HK-2 (cell line): ENCODE data around the gene SERPINB7.
"Not testable (repeated sequence)": the region's sequence is repeated elsewhere in the genome, so short reads cannot be mapped to it uniquely, and the experiment has no call there.

Experiments
- DNase-seq: peaks from one replicate; pipeline ENCODE4 v3.0.0-alpha.2; 2018; ENCODE audit not compliant: unreplicated experiment

Gene SERPINB7, protein sequence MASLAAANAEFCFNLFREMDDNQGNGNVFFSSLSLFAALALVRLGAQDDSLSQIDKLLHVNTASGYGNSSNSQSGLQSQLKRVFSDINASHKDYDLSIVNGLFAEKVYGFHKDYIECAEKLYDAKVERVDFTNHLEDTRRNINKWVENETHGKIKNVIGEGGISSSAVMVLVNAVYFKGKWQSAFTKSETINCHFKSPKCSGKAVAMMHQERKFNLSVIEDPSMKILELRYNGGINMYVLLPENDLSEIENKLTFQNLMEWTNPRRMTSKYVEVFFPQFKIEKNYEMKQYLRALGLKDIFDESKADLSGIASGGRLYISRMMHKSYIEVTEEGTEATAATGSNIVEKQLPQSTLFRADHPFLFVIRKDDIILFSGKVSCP

GRCh38 chr18:63775166-63775730 is at the start of gene SERPINB7:
Gene SERPINB7 (plus strand): TSS chr18:63775418. CDS start chr18:63782373, 6,955 bp downstream.
- no peak for DNase-seq

DNA sequence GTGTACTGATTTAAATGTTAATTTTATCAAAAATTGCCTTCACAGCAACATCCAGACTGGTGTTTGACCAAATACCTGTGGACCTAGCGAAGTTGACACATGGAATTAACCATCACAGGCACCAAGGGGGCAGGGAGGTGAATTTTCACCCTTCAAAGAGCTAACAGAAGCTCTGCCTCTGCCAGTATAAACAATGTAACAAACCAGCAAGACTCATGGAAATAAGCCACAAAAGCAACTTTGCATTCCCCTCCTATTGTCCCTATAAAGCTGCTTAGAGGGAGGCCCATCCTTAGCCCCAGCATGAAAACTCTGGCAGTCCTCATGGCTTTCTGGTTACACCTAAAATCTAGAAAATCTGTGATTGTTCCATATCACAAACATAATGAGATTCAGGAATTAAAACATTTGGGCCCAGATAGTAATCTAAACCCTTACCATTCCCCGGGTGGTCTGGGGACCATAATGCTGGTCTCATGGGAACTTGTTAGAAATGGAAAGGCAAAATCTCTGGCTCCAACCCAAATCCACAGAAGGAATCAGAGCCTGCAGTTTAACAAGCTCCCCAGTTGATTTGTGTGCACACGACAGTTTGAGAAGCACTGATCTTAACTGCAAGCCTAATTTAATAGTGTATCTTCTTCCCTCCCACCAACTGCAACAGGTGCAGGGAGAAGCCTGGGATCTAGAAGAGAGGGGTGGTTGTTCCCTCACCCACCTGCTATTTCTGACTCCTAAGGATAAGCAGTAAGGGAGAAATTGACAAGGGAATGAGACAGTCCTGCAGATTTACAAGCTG is 49.3 kb upstream of the SERPINB7 start:
- no peak for DNase-seq

GRCh38 chr18:63730773-63731172 is 44.4 kb upstream of the SERPINB7 start:
- no peak for DNase-seq

DNA sequence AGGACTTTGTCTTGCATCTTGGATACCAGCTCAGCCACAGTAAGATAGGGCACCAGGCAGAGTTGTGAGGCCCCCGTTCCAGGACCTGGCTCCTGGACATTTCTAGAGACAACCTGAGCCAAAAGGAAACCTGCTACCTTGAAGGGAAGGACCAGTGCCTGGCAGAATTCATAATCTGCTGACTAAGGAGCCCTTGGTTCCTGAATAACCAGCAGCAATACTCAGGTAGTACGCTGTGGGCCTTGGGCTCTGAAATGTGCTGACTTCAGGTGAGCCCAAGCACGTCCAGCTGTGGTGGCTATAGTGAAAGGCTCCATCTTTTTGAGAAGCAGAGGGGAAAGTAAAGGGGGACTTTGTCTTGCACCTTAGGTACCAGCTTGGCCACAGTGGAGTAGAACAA is 44.0 kb upstream of the SERPINB7 start:
- DNase-seq, result no peak

GRCh38 chr18:63736876-63737275 is 38.3 kb upstream of the SERPINB7 start:
- DNase-seq, result no peak

- DNase-seq, result no peak
These were observed 33.4 kb upstream of the SERPINB7 start for GRCh38 chr18:63741769-63742168.

DNA sequence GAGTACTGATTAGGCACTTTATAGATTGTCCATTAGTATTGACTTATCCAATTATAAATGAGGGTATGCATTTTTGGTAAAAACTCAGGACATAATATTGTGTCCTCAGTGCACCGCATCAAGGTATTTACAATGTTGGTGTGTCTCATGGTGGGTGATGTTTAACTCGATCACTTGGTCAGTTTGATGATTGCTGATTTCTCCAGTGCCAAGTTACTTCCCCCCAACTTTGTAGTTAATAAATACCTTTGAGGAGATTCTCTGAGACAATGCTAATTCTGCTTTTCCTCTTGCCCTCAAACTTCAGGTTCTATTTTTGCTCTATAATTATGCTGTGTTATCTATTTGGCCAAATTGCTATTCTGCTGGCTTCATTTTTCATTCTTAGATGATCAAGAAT is 28.2 kb upstream of the SERPINB7 start:
- no peak for DNase-seq

- no peak for DNase-seq
These were observed 25.7 kb upstream of the SERPINB7 start for GRCh38 chr18:63749489-63749888.

GRCh38 chr18:63752636-63753035 is 22.6 kb upstream of the SERPINB7 start:
- no peak for DNase-seq

DNA sequence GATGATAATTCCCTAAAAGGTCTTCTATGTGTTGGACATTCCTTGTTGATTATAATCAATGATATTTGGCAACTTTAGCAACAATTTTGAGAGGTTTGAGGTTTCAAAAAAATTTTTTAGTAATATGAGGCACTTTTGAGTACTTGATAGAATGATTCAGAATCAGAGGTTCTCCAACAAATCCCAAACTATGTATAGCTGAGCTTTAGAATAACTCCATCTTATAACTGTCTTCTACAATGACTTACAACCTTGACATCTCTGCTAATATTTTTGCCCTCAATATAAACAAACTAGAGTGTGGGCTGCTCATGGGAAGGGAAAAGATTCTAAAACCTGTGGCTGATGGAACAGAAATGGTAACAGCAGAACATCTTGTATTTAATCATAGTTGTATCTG is 21.5 kb upstream of the SERPINB7 start:
- no peak for DNase-seq

DNA sequence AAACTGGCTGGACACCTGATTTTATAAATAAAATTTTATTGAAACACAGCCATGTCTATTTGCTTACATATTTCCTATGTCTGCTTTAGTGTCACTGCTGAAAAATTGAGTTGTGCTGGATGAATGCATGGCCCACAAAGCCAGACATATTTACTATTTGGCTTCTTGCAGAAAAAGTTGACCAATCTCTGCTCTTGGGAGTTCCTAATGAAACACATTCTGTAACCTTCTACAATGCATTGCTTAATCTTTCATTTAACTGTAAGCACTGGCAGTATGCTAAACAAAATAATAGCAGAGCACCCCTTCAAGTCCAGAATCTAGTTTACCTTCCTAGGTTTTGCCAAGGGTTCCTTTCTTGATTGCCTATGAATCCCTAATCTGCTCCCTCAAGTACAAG is 17.7 kb upstream of the SERPINB7 start:
- no peak for DNase-seq

DNA sequence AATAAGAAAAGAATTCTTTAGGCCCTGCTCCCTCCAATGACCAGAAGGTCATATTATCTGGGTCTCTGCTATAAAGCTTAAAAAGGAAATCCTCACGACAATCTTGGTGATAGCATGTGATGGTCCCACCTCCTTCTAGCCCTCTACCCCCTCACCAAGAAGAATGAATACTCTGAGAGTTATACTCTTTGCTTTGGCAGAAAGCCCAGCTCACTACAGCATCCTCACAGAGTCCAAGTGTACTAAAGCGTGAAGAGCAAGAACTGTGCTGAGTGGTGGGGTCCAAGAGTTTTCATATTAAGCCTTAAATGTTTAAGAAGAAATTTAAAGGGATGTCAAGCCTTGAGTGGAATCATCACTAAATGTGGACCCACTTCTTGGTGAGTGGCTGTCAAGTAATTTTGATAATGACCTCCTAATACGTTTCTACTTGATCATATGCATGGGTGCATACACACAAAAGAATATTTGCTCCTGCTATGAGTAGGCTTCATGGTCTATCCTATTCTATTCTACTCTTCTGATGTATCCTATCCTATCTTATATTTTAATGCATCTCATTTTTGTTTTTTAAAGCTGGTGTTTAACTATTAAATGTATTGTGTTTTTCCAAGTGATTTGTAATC is 16.5 kb upstream of the SERPINB7 start:
- DNase-seq, result no peak

- not testable (repeated sequence) for DNase-seq
These were observed 15.4 kb upstream of the SERPINB7 start for GRCh38 chr18:63759786-63760185.

GRCh38 chr18:63762518-63762917 is 12.7 kb upstream of the SERPINB7 start:
- DNase-seq, result no peak

GRCh38 chr18:63763831-63764600 is 11.2 kb upstream of the SERPINB7 start:
- no peak for DNase-seq

GRCh38 chr18:63765837-63766236 is 9.4 kb upstream of the SERPINB7 start:
- DNase-seq, result no peak

GRCh38 chr18:63773551-63773950 is 1.7 kb upstream of the SERPINB7 start:
- no peak for DNase-seq

- DNase-seq, result no peak
These were observed 707 bp upstream of the SERPINB7 start for GRCh38 chr18:63774511-63774910.

DNA sequence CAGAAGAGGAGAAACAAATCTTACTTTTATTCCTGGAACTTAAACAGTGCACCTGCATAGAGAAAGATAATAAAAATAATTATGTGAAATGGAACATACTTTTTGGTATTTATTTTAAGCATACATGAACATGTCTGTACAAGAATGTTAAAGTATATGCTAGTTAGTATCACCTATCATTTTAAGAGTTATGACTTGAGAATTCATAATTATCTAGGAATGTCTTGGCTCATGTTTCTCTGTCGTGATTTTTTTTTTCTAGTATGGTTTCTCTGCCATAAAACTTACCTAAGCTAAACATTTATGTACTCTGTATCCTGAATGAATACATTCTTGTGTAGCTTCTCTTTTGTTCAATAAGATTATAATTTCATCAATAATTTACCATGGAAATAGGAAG is 4.2 kb downstream of the SERPINB7 start:
- no peak for DNase-seq

GRCh38 chr18:63783394-63783793 is 8.2 kb downstream of the SERPINB7 start:
- no peak for DNase-seq

DNA sequence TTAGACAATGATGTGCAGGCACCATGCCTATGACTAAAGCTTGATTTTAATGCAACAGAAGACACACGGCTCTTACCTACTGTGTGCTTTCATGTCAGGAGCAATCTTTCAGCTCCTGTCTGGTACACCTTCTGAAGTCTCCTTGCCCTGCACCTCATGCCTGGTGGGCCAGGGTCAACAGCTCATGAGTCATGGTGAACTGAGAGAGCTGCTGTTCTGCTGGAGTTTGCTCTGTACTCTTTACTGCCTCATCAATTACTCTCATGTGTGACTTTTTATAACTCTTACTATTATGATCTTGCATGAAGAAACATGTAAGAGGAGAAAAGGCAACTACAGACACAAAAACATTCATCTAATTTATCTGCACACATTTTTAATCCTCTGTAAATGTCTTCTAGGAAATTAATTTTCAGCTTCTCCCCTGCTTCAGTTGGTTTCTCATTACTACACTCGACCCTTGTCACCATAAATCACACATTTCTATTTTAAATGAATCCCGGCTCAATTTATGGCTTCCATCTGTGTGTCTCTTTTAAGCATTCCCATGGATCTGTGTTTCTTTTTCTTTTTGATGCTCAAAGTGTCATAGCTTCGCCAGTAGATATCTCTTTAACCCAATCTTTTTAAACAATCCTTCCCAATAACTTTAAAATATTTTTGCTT is 9.7 kb downstream of the SERPINB7 start:
- no peak for DNase-seq
